ENCODE measurements around the gene OLA1. TPM values are rescaled to one million over a fixed set of nuclear protein-coding genes. Genes with fewer than 3 reads are reported as not detected.

Gene OLA1
- polyA plus RNA-seq, 1 donor (not counting 4 experiments of a cell fraction or from before 2014, with no cell fraction given), result 217 TPM

DNA sequence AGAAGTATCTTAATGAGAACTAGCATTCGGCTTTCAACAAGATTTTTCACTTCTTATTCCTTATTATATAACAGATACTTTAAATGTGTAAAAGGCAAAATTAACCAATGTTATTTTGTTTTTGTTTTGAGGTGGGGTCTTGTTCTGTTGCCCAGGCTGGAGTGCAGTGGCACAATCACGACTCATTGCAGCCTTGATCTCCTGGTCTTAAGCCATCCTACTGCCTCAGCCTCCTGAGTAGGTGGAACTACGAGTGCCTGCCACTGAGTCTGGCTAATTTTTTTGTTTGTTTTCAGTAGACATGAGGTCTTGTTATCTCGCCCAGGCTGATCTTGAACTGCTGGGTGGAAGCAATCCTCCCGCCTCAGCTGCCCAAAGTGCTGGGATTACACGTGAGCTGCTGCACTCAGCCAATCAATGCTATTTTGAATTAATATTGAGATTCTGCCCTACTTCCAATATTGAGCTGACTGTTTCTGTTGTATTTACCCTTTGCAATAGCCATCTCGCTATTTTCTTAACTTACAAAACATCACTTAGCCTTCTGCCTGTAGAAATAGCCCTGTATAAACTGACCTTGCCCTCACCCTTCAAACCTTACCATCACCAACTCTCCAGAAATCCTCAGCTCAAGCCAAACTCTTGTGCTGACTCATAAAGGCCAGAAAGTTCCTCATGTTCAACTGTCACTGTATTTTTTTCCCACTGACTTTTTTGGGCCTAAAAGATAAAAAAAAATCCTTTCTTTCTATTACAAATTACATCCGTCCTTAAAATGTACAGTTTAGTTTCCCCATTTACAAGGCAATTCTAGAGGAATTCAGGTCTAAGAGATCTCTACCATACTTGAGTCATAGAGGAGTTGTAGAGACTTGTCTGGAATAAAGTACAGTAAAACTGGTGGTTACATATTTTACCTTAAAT is 94.3 kb downstream of the OLA1 start:
- no peak overlapping the region for H3K9ac ChIP-seq (ENCODE audit: control insufficient read depth, extremely low read depth, insufficient read depth, low read length)
- peak overlapping the region; percentile 62 for H3K27ac ChIP-seq (ENCODE audit: control insufficient read depth, insufficient read depth, low read length)
- H3K9me3 ChIP-seq (ENCODE audit: control insufficient read depth, low read depth, low read length), result no peaks in the 10 kb centered on the region
- dilution Hi-C loops (cut with MboI; ENCODE audit: extremely low pct_ligation_motif_present, low sequenced_read_pairs), result no loop called here
- H3K36me3 ChIP-seq (ENCODE audit: control insufficient read depth in 2 of 2, extremely low read depth in 1 of 2, insufficient read depth in 2 of 2, low read length in 2 of 2), result peaks cover 2 to 3% of the 10 kb centered on the region in 2 experiments
- TF ChIP-seq EZH2 (IDR thresholded peaks at IDR 0.05; ENCODE audit: low read length), result no peak
- TF ChIP-seq, protein P1, sequence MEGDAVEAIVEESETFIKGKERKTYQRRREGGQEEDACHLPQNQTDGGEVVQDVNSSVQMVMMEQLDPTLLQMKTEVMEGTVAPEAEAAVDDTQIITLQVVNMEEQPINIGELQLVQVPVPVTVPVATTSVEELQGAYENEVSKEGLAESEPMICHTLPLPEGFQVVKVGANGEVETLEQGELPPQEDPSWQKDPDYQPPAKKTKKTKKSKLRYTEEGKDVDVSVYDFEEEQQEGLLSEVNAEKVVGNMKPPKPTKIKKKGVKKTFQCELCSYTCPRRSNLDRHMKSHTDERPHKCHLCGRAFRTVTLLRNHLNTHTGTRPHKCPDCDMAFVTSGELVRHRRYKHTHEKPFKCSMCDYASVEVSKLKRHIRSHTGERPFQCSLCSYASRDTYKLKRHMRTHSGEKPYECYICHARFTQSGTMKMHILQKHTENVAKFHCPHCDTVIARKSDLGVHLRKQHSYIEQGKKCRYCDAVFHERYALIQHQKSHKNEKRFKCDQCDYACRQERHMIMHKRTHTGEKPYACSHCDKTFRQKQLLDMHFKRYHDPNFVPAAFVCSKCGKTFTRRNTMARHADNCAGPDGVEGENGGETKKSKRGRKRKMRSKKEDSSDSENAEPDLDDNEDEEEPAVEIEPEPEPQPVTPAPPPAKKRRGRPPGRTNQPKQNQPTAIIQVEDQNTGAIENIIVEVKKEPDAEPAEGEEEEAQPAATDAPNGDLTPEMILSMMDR (optimal IDR thresholded peaks at IDR 0.05 in 1 of 3, IDR thresholded peaks at IDR 0.05 in 1 of 3, conservative IDR thresholded peaks at IDR 0.05 in 1 of 3; ENCODE audit: extremely low read depth in 1 of 3, insufficient read depth in 2 of 3, low read length in 3 of 3), result no peak
- peak; percentile 58 for FAIRE-seq
- H3K79me2 ChIP-seq (ENCODE audit: control insufficient read depth, insufficient read depth, low read length), result peaks cover 27% of the 10 kb centered on the region
- H3K27me3 ChIP-seq (ENCODE audit: control insufficient read depth, extremely low read depth, insufficient read depth, low read length), result no peaks in the 10 kb centered on the region
- H3K4me1 ChIP-seq (ENCODE audit: control insufficient read depth, extremely low read depth, insufficient read depth, low read length), result peaks cover 33% of the 10 kb centered on the region
- H3K4me2 ChIP-seq (ENCODE audit: control insufficient read depth, extremely low read depth, insufficient read depth, low read depth, low read length), result peak overlapping the region; percentile 70
- H4K20me1 ChIP-seq (ENCODE audit: control insufficient read depth, extremely low read depth, insufficient read depth, low read length), result no peaks in the 10 kb centered on the region
- no peak for DNase-seq (ENCODE audit: low read depth, low spot score)
- peak overlapping the region in 1 of 3 experiments; percentile 1 for H3K4me3 ChIP-seq (ENCODE audit: control insufficient read depth in 2 of 3, extremely low read depth in 1 of 3, insufficient read depth in 2 of 3, low read depth in 1 of 3, low read length in 3 of 3)
- H2AFZ ChIP-seq (ENCODE audit: control insufficient read depth, low read length), result no peak overlapping the region
- no peaks in the 10 kb centered on the region for H3K9me1 ChIP-seq (ENCODE audit: control insufficient read depth, extremely low read depth, insufficient read depth, low read length)

DNA sequence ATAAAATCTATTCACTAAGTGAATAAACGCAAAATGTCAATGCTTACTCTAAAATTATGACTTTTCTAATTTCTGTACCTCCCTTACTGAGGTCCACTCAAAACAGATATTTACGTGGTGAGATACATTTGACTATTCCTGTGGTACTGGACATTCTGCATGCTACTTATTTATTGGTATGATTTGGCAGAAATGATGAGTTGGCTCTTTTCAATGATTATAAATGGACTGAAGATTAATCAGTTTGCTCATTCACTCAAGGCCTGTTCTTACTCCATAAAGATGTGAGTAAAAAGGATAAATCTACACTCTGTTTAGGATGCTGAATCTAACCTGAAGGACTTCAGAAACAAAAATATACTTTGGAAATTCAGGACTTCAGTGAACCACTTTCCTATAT is 98.8 kb downstream of the OLA1 start:
- Histone ChIP-seq H3K27ac (ENCODE audit: control insufficient read depth, insufficient read depth, low read length) (no peak overlapping the region), H3K4me2 (ENCODE audit: control insufficient read depth, extremely low read depth, insufficient read depth, low read depth, low read length) (no peak overlapping the region), H3K9ac (ENCODE audit: control insufficient read depth, extremely low read depth, insufficient read depth, low read length) (no peak overlapping the region), H3K4me3 (ENCODE audit: control insufficient read depth in 2 of 3, extremely low read depth in 1 of 3, insufficient read depth in 2 of 3, low read depth in 1 of 3, low read length in 3 of 3) (no peak overlapping the region), H3K36me3 (ENCODE audit: control insufficient read depth in 2 of 2, extremely low read depth in 1 of 2, insufficient read depth in 2 of 2, low read length in 2 of 2) (peaks cover 0 to 2% of the 10 kb centered on the region in 2 experiments), H3K79me2 (ENCODE audit: control insufficient read depth, insufficient read depth, low read length) (peaks cover 40% of the 10 kb centered on the region), H4K20me1 (ENCODE audit: control insufficient read depth, extremely low read depth, insufficient read depth, low read length) (no peaks in the 10 kb centered on the region), H3K9me3 (ENCODE audit: control insufficient read depth, low read depth, low read length) (no peaks in the 10 kb centered on the region), H3K4me1 (ENCODE audit: control insufficient read depth, extremely low read depth, insufficient read depth, low read length) (peaks cover 11% of the 10 kb centered on the region), H2AFZ (ENCODE audit: control insufficient read depth, low read length) (no peak overlapping the region), H3K27me3 (ENCODE audit: control insufficient read depth, extremely low read depth, insufficient read depth, low read length) (no peaks in the 10 kb centered on the region), H3K9me1 (ENCODE audit: control insufficient read depth, extremely low read depth, insufficient read depth, low read length) (no peaks in the 10 kb centered on the region)
- no peak for FAIRE-seq
- dilution Hi-C loops (cut with MboI; ENCODE audit: extremely low pct_ligation_motif_present, low sequenced_read_pairs), result no loop called here
- no peak for DNase-seq (ENCODE audit: low read depth, low spot score)
- TF ChIP-seq, protein P1 (optimal IDR thresholded peaks at IDR 0.05 in 1 of 3, IDR thresholded peaks at IDR 0.05 in 1 of 3, conservative IDR thresholded peaks at IDR 0.05 in 1 of 3; ENCODE audit: extremely low read depth in 1 of 3, insufficient read depth in 2 of 3, low read length in 3 of 3), result no peak
- TF ChIP-seq EZH2 (IDR thresholded peaks at IDR 0.05; ENCODE audit: low read length), result no peak

All from keratinocyte (primary cell).